GM23338 (cell line): ENCODE results near the gene DDB1. TPM values are rescaled to one million over a fixed set of nuclear protein-coding genes. Genes with fewer than 3 reads are reported as not detected.

Experiments
- ATAC-seq: fragments of 200-7000 bp; cut with Tn5 transposase; 3 replicates; pipeline ENCODE4 v1.9.1; 2020
- DNase-seq: peaks from one replicate; pipeline ENCODE4 v3.0.0-alpha.2; 2015; ENCODE audit warnings: low spot score
- H2AFZ ChIP-seq: fragments of 200-600 bp; sonication (generic); 2 replicates; pipeline ENCODE4 v1.8.0; 2016; ENCODE audit warnings: antibody characterized with exemption, mild to moderate bottlenecking, moderate library complexity
- H3F3A ChIP-seq: fragments of 200-600 bp; sonication (generic); replicated peaks from 2 replicates; pipeline ENCODE4 v1.8.0; 2017; ENCODE audit warnings: antibody characterized with exemption, mixed run types, low read depth
- H3K27ac ChIP-seq: fragments of 200-600 bp; sonication (generic); 2 replicates; pipeline ENCODE4 v1.6.1; 2016; ENCODE audit warnings: low read depth
- H3K27me3 ChIP-seq: fragments of 200-600 bp; sonication (generic); 2 replicates; pipeline ENCODE4 v1.8.0; 2016; ENCODE audit warnings: mild to moderate bottlenecking, mixed run types, moderate library complexity; ENCODE audit not compliant: insufficient read depth
- H3K36me3 ChIP-seq: fragments of 200-600 bp; sonication (generic); 2 replicates; pipeline ENCODE4 v1.8.0; 2016; ENCODE audit warnings: mild to moderate bottlenecking; ENCODE audit not compliant: insufficient read depth
- H3K4me1 ChIP-seq: fragments of 200-600 bp; sonication (generic); 2 replicates; pipeline ENCODE4 v1.8.0; 2016; ENCODE audit warnings: mild to moderate bottlenecking, moderate library complexity; ENCODE audit not compliant: insufficient read depth
- H3K4me2 ChIP-seq: fragments of 200-600 bp; sonication (generic); 2 replicates; pipeline ENCODE4 v1.7.1; 2017; ENCODE audit warnings: mixed run types
- H3K4me3 ChIP-seq: fragments of 200-600 bp; sonication (generic); 2 replicates; pipeline ENCODE4 v1.6.1; 2016; ENCODE audit warnings: mixed run types
- H3K79me2 ChIP-seq: fragments of 200-600 bp; sonication (generic); replicated peaks from 2 replicates; pipeline ENCODE4 v1.8.0; 2017; ENCODE audit warnings: mild to moderate bottlenecking; ENCODE audit not compliant: insufficient read depth
- H3K9me2 ChIP-seq: fragments of 200-600 bp; sonication (generic); 2 replicates; pipeline ENCODE4 v1.8.0; 2017; ENCODE audit not compliant: insufficient read depth
- H4K20me1 ChIP-seq: fragments of 200-600 bp; sonication (generic); replicated peaks from 2 replicates; pipeline ENCODE4 v1.8.0; 2017; ENCODE audit warnings: mild to moderate bottlenecking; ENCODE audit not compliant: insufficient read depth
- H3K27ac Mint-ChIP-seq: 2 replicates; pipeline ENCODE4 v1.8.0; 2020; ENCODE audit warnings: inconsistent platforms, mild to moderate bottlenecking, moderate library complexity, mixed read lengths
- H3K27me3 Mint-ChIP-seq: 3 replicates; pipeline ENCODE4 v1.8.0; 2022; ENCODE audit warnings: low read depth, mild to moderate bottlenecking, moderate library complexity, mixed read lengths, inconsistent platforms; ENCODE audit not compliant: insufficient read depth, poor library complexity
- H3K36me3 Mint-ChIP-seq: 3 replicates; pipeline ENCODE4 v1.8.0; 2021; ENCODE audit warnings: low read depth, mild to moderate bottlenecking, inconsistent platforms, moderate library complexity, mixed read lengths
- H3K4me1 Mint-ChIP-seq: 3 replicates; pipeline ENCODE4 v1.8.0; 2020; ENCODE audit warnings: mild to moderate bottlenecking, inconsistent platforms, mixed read lengths
- H3K4me3 Mint-ChIP-seq: 3 replicates; pipeline ENCODE4 v1.8.0; 2021; ENCODE audit warnings: moderate library complexity, mild to moderate bottlenecking, inconsistent platforms, mixed read lengths
- H3K9me3 Mint-ChIP-seq: 3 replicates; pipeline ENCODE4 v1.8.0; 2020; ENCODE audit warnings: moderate library complexity, mild to moderate bottlenecking, inconsistent platforms, mixed read lengths
- CREB1 ChIP-seq: fragments of 250-450 bp; sonication (Bioruptor Pico); IDR thresholded peaks from 2 replicates; pipeline ENCODE4 v1.5.0; 2020; ENCODE audit warnings: low read depth, mild to moderate bottlenecking, moderate library complexity
- ETS1 ChIP-seq: IDR thresholded peaks from 2 replicates; pipeline ENCODE4 v1.6.1; 2016; ENCODE audit warnings: antibody characterized with exemption
- EZH2phosphoT487 ChIP-seq: fragments of 200-600 bp; sonication (generic); IDR thresholded peaks from one replicate; pipeline ENCODE4 v1.8.1; 2018; ENCODE audit warnings: antibody characterized with exemption; ENCODE audit not compliant: unreplicated experiment
- JUNB ChIP-seq: IDR thresholded peaks from one replicate; pipeline ENCODE4 v1.6.1; 2016; ENCODE audit warnings: antibody characterized with exemption; ENCODE audit not compliant: unreplicated experiment
- NANOG ChIP-seq: IDR thresholded peaks from 2 replicates; pipeline ENCODE4 v1.6.1; 2016; ENCODE audit warnings: antibody characterized with exemption, borderline replicate concordance
- POLR2AphosphoS5 ChIP-seq: IDR thresholded peaks from 2 replicates; pipeline ENCODE4 v1.6.1; 2016; ENCODE audit warnings: antibody characterized with exemption, low read depth
- REST ChIP-seq: IDR thresholded peaks from one replicate; pipeline ENCODE4 v1.6.1; 2018; ENCODE audit warnings: antibody characterized with exemption; ENCODE audit not compliant: unreplicated experiment
- STAT1 ChIP-seq: IDR thresholded peaks from one replicate; pipeline ENCODE4 v1.6.1; 2016; ENCODE audit warnings: antibody characterized with exemption; ENCODE audit not compliant: unreplicated experiment
- ZNF114 ChIP-seq: fragments of 250-450 bp; sonication (Bioruptor Pico); IDR thresholded peaks from 2 replicates; pipeline ENCODE4 v1.5.0; 2020; ENCODE audit warnings: mild to moderate bottlenecking, moderate library complexity
- ZNF331 ChIP-seq: fragments of 250-450 bp; sonication (Bioruptor Pico); IDR thresholded peaks from 2 replicates; pipeline ENCODE4 v1.5.0; 2020; ENCODE audit warnings: low read depth, mild to moderate bottlenecking, moderate library complexity
- polyA plus RNA-seq: library from polyadenylated mRNA; unstranded; fragments of >200 nt; fragmentation: Nextera tagmentation; extraction: Ambion mirVana; gene quantifications from 2 replicates; pipeline ENCODE4 v1.2.1, GENCODE V29; 2016
- total RNA-seq: library from RNA; depleted of rRNA; stranded (reverse); fragments of >200 nt; shearing (Covaris generic); gene quantifications from 2 replicates; pipeline ENCODE4 v1.2.3, GENCODE V29; 2014
- TF ChIP-seq, protein P1 (sequence below), 2 experiments: fragments of 200-600 bp in 1 of 2; sonication (generic) in 1 of 2; conservative IDR thresholded peaks; 2 replicates each; pipeline versions ENCODE4 v1.5.1 to v1.6.1; 2016 to 2017; ENCODE audit warnings: antibody characterized with exemption in 2 of 2, low read depth in 2 of 2, mild to moderate bottlenecking in 2 of 2, moderate library complexity in 1 of 2

DDB1 gene
- total and polyA plus RNA-seq, 2 experiments from 2014 or later = 102 to 282 TPM

DNA sequence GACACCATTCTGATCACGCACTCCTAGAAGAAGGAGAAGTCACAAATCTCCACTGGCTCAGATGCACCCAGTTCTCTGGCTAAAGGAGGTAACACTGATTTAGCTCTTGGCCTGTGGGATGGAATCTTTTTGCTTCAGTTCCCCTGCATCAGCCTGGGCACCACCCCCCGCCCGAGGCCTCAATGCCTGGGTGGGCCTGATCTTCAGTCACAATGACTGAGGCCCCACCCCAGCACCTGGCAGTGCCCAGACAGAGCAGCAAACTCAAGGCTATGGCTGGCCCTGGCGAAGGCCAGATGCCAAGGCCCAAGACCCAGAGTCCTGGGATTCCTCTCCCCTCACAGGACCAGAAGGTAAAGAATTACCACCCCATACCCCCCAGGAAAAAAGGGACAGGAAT lies 23.8 kb upstream of the DDB1 start (continued):
- no peak for TF ChIP-seq ZNF331
- no peak for TF ChIP-seq STAT1
- TF ChIP-seq POLR2AphosphoS5 = no peak
- no peak for TF ChIP-seq ETS1

GRCh38 chr11:61354208-61354607 lies 21.3 kb upstream of the DDB1 start:
- Histone ChIP-seq H3K4me1 (no peaks in the 10 kb centered on the region), H3K79me2 (no peaks in the 10 kb centered on the region), H3K9me2 (no peaks in the 10 kb centered on the region), H3K27me3 (no peaks in the 10 kb centered on the region), H3K4me2 (no peak overlapping the region), H3K27ac (no peak overlapping the region), H3F3A (no peaks in the 10 kb centered on the region), H3K36me3 (no peaks in the 10 kb centered on the region), H2AFZ (no peak overlapping the region), H4K20me1 (no peaks in the 10 kb centered on the region), H3K4me3 (no peak overlapping the region)
- TF ChIP-seq NANOG (no peak), ZNF114 (CRISPR knock-in tag) (no peak), REST (no peak), ETS1 (no peak), EZH2phosphoT487 (no peak), JUNB (no peak), CREB1 (CRISPR knock-in tag) (no peak)
- TF ChIP-seq, protein P1, sequence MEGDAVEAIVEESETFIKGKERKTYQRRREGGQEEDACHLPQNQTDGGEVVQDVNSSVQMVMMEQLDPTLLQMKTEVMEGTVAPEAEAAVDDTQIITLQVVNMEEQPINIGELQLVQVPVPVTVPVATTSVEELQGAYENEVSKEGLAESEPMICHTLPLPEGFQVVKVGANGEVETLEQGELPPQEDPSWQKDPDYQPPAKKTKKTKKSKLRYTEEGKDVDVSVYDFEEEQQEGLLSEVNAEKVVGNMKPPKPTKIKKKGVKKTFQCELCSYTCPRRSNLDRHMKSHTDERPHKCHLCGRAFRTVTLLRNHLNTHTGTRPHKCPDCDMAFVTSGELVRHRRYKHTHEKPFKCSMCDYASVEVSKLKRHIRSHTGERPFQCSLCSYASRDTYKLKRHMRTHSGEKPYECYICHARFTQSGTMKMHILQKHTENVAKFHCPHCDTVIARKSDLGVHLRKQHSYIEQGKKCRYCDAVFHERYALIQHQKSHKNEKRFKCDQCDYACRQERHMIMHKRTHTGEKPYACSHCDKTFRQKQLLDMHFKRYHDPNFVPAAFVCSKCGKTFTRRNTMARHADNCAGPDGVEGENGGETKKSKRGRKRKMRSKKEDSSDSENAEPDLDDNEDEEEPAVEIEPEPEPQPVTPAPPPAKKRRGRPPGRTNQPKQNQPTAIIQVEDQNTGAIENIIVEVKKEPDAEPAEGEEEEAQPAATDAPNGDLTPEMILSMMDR (conservative IDR thresholded peaks at IDR 0.05; ENCODE audit: low read depth in 2 of 2) = no peak
- ATAC-seq = no peak
- no peak overlapping the region for H3K4me3 Mint-ChIP-seq
- H3K9me3 Mint-ChIP-seq = no peaks in the 10 kb centered on the region
- H3K36me3 Mint-ChIP-seq = peaks cover 16% of the 10 kb centered on the region
- no peak for DNase-seq
- no peaks in the 10 kb centered on the region for H3K27me3 Mint-ChIP-seq
- no peaks in the 10 kb centered on the region for H3K4me1 Mint-ChIP-seq
- no peak overlapping the region for H3K27ac Mint-ChIP-seq
